GM19395 (cell line): ENCODE measurements around the gene TMEM238L.
"Not testable (repeated sequence)": the region's sequence is repeated elsewhere in the genome, so short reads cannot be mapped to it uniquely, and the experiment has no call there.

Source experiments
- ATAC-seq: cut with Tn5 transposase; IDR thresholded peaks from one replicate; pipeline ENCODE4 v1.9.1; 2021; ENCODE audit warnings: mild to moderate bottlenecking, moderate library complexity; ENCODE audit not compliant: unreplicated experiment

The TMEM238L gene

GRCh38 chr17:10803830-10804475 lies at the start of gene TMEM238L:
TSS of gene TMEM238L (minus strand) at chr17:10804099. CDS start at chr17:10803963, 136 bp downstream.
- no peak for ATAC-seq

GRCh38 chr17:10846636-10847035 lies 42.7 kb upstream of the TMEM238L start:
- ATAC-seq = not testable (repeated sequence)

- no peak for ATAC-seq
Observed at GRCh38 chr17:10845388-10845751, 41.5 kb upstream of the TMEM238L start.

GRCh38 chr17:10844621-10845387 lies 40.9 kb upstream of the TMEM238L start:
- ATAC-seq = peak; percentile 86

GRCh38 chr17:10843811-10844210 lies 39.9 kb upstream of the TMEM238L start:
- ATAC-seq = no peak

GRCh38 chr17:10842658-10843057 lies 38.8 kb upstream of the TMEM238L start:
- no peak for ATAC-seq

- no peak for ATAC-seq
Observed at GRCh38 chr17:10838682-10839081, 34.8 kb upstream of the TMEM238L start.

GRCh38 chr17:10837921-10838320 lies 34.0 kb upstream of the TMEM238L start, which contains the start of gene PIRT:
TSS of gene PIRT (minus strand) at chr17:10838087. CDS start at chr17:10825645, 12,442 bp downstream.
- no peak for ATAC-seq

GRCh38 chr17:10836966-10837590 lies 33.2 kb upstream of the TMEM238L start:
- ATAC-seq = no peak

- ATAC-seq = no peak
Observed at GRCh38 chr17:10836145-10836544, 32.2 kb upstream of the TMEM238L start.

GRCh38 chr17:10831696-10832095 lies 27.8 kb upstream of the TMEM238L start:
- no peak for ATAC-seq

- no peak for ATAC-seq
Observed at GRCh38 chr17:10827898-10828552, 24.1 kb upstream of the TMEM238L start.

- no peak for ATAC-seq
Observed at GRCh38 chr17:10824874-10825273, 21.0 kb upstream of the TMEM238L start.

- no peak for ATAC-seq
Observed at GRCh38 chr17:10821770-10822169, 17.9 kb upstream of the TMEM238L start.

GRCh38 chr17:10821054-10821453 lies 17.2 kb upstream of the TMEM238L start:
- no peak for ATAC-seq

GRCh38 chr17:10815319-10815718 lies 11.4 kb upstream of the TMEM238L start:
- no peak for ATAC-seq

GRCh38 chr17:10814075-10814474 lies 10.2 kb upstream of the TMEM238L start:
- no peak for ATAC-seq

- ATAC-seq = no peak
Observed at GRCh38 chr17:10812674-10813073, 8.8 kb upstream of the TMEM238L start.

GRCh38 chr17:10809605-10810004 lies 5.7 kb upstream of the TMEM238L start:
- no peak for ATAC-seq

GRCh38 chr17:10807704-10808128 lies 3.8 kb upstream of the TMEM238L start:
- ATAC-seq = no peak

- no peak for ATAC-seq
Observed at GRCh38 chr17:10806545-10807262, 2.8 kb upstream of the TMEM238L start.
